ENCODE data around the gene AIP.

AIP gene

GRCh38 chr11:67482827-67483798 is at the start of gene AIP:
AIP (plus strand) TSS chr11:67483026; CDS start chr11:67483159, 133 bp downstream.
- DNase-seq (ENCODE audit: low spot score), result peak; percentile 99

GRCh38 chr11:67433536-67434394 is 49.1 kb upstream of the AIP start:
- no peak for DNase-seq (ENCODE audit: low spot score)

GRCh38 chr11:67434395-67434881 is 48.4 kb upstream of the AIP start:
- no peak for DNase-seq (ENCODE audit: low spot score)

- DNase-seq (ENCODE audit: low spot score), result no peak
These were observed 47.6 kb upstream of the AIP start for GRCh38 chr11:67435031-67435726.

GRCh38 chr11:67435727-67436458 is 46.9 kb upstream of the AIP start:
- DNase-seq (ENCODE audit: low spot score), result no peak

GRCh38 chr11:67436459-67437081 is 46.3 kb upstream of the AIP start:
- DNase-seq (ENCODE audit: low spot score), result peak; percentile 89

- DNase-seq (ENCODE audit: low spot score), result peak; percentile 77
These were observed 45.6 kb upstream of the AIP start, which contains the start of gene PTPRCAP for GRCh38 chr11:67437082-67437808. PTPRCAP (minus strand) TSS chr11:67437682; CDS start chr11:67437619, 63 bp downstream.

- DNase-seq (ENCODE audit: low spot score), result no peak
These were observed 45.0 kb upstream of the AIP start for GRCh38 chr11:67437809-67438157.

- DNase-seq (ENCODE audit: low spot score), result peak; percentile 88
These were observed 44.5 kb upstream of the AIP start for GRCh38 chr11:67438158-67438902.

- no peak for DNase-seq (ENCODE audit: low spot score)
These were observed 43.3 kb upstream of the AIP start for GRCh38 chr11:67439321-67440228.

- no peak for DNase-seq (ENCODE audit: low spot score)
These were observed 42.4 kb upstream of the AIP start for GRCh38 chr11:67440229-67441097.

- DNase-seq (ENCODE audit: low spot score), result no peak
These were observed 41.7 kb upstream of the AIP start for GRCh38 chr11:67441098-67441563.

GRCh38 chr11:67441731-67442351 is 41.0 kb upstream of the AIP start:
- DNase-seq (ENCODE audit: low spot score), result no peak

GRCh38 chr11:67442504-67443404 is 40.1 kb upstream of the AIP start:
- no peak for DNase-seq (ENCODE audit: low spot score)

GRCh38 chr11:67445515-67445914 is 37.3 kb upstream of the AIP start:
- DNase-seq (ENCODE audit: low spot score), result no peak

GRCh38 chr11:67448220-67448609 is 34.6 kb upstream of the AIP start:
- no peak for DNase-seq (ENCODE audit: low spot score)

All from activated CD4-positive, alpha-beta T cell treated with anti-CD3 and anti-CD28 coated beads, Interleukin-2, Interleukin-4, amounts not matched to agents 100 ng/mL and 50 ng/mL, durations not matched to agents 16 hours and 8 hours (primary cell).